H1 (cell line): ENCODE measurements around the gene POU2F2. TPM values are rescaled to one million over a fixed set of nuclear protein-coding genes. Genes with fewer than 3 reads are reported as not detected.

Experiments used
- CTCF ChIA-PET: fragments of 300-600 bp; sonication (Branson Sonifier 250); formaldehyde crosslinking; loops from one replicate; lab custom pipeline; 2021; ENCODE audit not compliant: partially characterized antibody; lab: Charles Lee
- POLR2A ChIA-PET: fragments of 300-600 bp; sonication (Branson Sonifier 250); formaldehyde crosslinking; loops from one replicate; lab custom pipeline; 2021; ENCODE audit warnings: inconsistent platforms; ENCODE audit not compliant: partially characterized antibody; lab: Charles Lee
- DNase-seq, 2 experiments: peaks; one replicate each; pipeline versions ENCODE4 v3.0.0 to v3.0.0-alpha.2; 2010 to 2022; ENCODE audit warnings: low spot score in 2 of 2, low read depth in 1 of 2, mixed read lengths in 1 of 2
- FAIRE-seq: peaks from 2 replicates; lab custom pipeline; 2011; peaks lifted over from hg19 to GRCh38; lab: Jason Lieb, UNC
- H2AFZ ChIP-seq: 2 replicates; pipeline ENCODE4 v1.8.1; 2012; ENCODE audit warnings: low read length, inconsistent platforms
- H2AK5ac ChIP-seq: 2 replicates; pipeline ENCODE4 v1.6.1; 2013; ENCODE audit warnings: low read depth, low read length
- H2BK120ac ChIP-seq: replicated peaks from 2 replicates; pipeline ENCODE3; 2013; ENCODE audit warnings: low read depth, low read length, inconsistent platforms
- H2BK12ac ChIP-seq: 2 replicates; pipeline ENCODE4 v1.6.1; 2013; ENCODE audit warnings: low read depth, low read length
- H2BK15ac ChIP-seq: 2 replicates; pipeline ENCODE4 v1.6.1; 2013; ENCODE audit warnings: low read length
- H2BK20ac ChIP-seq: 2 replicates; pipeline ENCODE4 v1.6.1; 2013; ENCODE audit warnings: low read length
- H2BK5ac ChIP-seq: 2 replicates; pipeline ENCODE4 v1.6.1; 2013; ENCODE audit warnings: low read depth, low read length
- H3K14ac ChIP-seq: 2 replicates; pipeline ENCODE4 v1.6.1; 2013; ENCODE audit warnings: inconsistent platforms; ENCODE audit not compliant: insufficient read length
- H3K18ac ChIP-seq: 2 replicates; pipeline ENCODE4 v1.6.1; 2013; ENCODE audit warnings: low read length; ENCODE audit errors: extremely low read depth
- H3K23ac ChIP-seq: 2 replicates; pipeline ENCODE4 v1.6.1; 2013; ENCODE audit warnings: inconsistent platforms; ENCODE audit not compliant: insufficient read length
- H3K23me2 ChIP-seq: 2 replicates; pipeline ENCODE4 v1.6.1; 2013; ENCODE audit warnings: low read depth, low read length
- H3K27ac ChIP-seq: 2 replicates; pipeline ENCODE4 v1.6.1; 2011; ENCODE audit warnings: low read depth, low read length, inconsistent platforms
- H3K27me3 ChIP-seq, 4 experiments: replicated peaks in 1 of 4; 1 replicate in 1 of 4; 2 replicates in 3 of 4; pipeline versions ENCODE4 v1.6.1 to v1.8.1; 2011 to 2013; ENCODE audit warnings: low read length in 3 of 4, mild to moderate bottlenecking in 3 of 4, inconsistent platforms in 2 of 4, mixed read lengths in 2 of 4, moderate library complexity in 1 of 4; ENCODE audit not compliant: control insufficient read depth in 3 of 4, insufficient read depth in 3 of 4; ENCODE audit errors: extremely low read depth in 1 of 4
- H3K36me3 ChIP-seq, 4 experiments: 2 replicates each; pipeline versions ENCODE4 v1.6.1 to v1.8.1; 2011 to 2013; ENCODE audit warnings: mild to moderate bottlenecking in 4 of 4, low read length in 3 of 4, moderate library complexity in 2 of 4, control low read depth in 1 of 4, inconsistent platforms in 1 of 4; ENCODE audit not compliant: insufficient read depth in 4 of 4, control insufficient read depth in 2 of 4
- H3K4ac ChIP-seq: replicated peaks from 2 replicates; pipeline ENCODE3; 2013; ENCODE audit warnings: low read length, low read depth, mixed read lengths, inconsistent platforms; ENCODE audit not compliant: insufficient read length
- H3K4me1 ChIP-seq, 4 experiments: replicated peaks in 1 of 4; 1 replicate in 1 of 4; 2 replicates in 3 of 4; pipeline versions ENCODE4 v1.6.1 to v1.8.1; 2011 to 2013; ENCODE audit warnings: low read length in 3 of 4, inconsistent platforms in 2 of 4, mixed read lengths in 1 of 4; ENCODE audit not compliant: insufficient read depth in 4 of 4, control insufficient read depth in 3 of 4
- H3K4me2 ChIP-seq, 2 experiments: 2 replicates each; pipeline versions ENCODE4 v1.6.1 to v1.8.1; 2011 to 2013; ENCODE audit warnings: low read depth in 2 of 2, low read length in 2 of 2, control low read depth in 1 of 2, inconsistent platforms in 1 of 2, mild to moderate bottlenecking in 1 of 2; ENCODE audit not compliant: insufficient read depth in 1 of 2
- H3K4me3 ChIP-seq, 4 experiments: fragments of 200-600, 300-600 bp in 1 of 4; sonication (generic), shearing (Covaris generic), sonication (Bioruptor Twin) in 1 of 4; 2 replicates each; pipeline versions ENCODE4 v1.5.1 to v1.8.1; 2011 to 2016; ENCODE audit warnings: low read length in 4 of 4, low read depth in 3 of 4, control low read depth in 2 of 4, inconsistent platforms in 2 of 4, mild to moderate bottlenecking in 2 of 4, mixed read lengths in 1 of 4, moderate library complexity in 1 of 4; ENCODE audit not compliant: insufficient read depth in 2 of 4; ENCODE audit errors: extremely low read depth in 1 of 4
- H3K56ac ChIP-seq: replicated peaks from 2 replicates; pipeline ENCODE3; 2013; ENCODE audit warnings: low read depth, mild to moderate bottlenecking, mixed read lengths, low read length, inconsistent platforms; ENCODE audit not compliant: insufficient read length
- H3K79me1 ChIP-seq: 2 replicates; pipeline ENCODE4 v1.6.1; 2013; ENCODE audit warnings: low read depth, low read length, control low read depth
- H3K79me2 ChIP-seq, 2 experiments: 2 replicates each; pipeline versions ENCODE4 v1.6.1 to v1.8.1; 2012 to 2013; ENCODE audit warnings: low read length in 2 of 2, mild to moderate bottlenecking in 2 of 2, inconsistent platforms in 1 of 2; ENCODE audit not compliant: insufficient read depth in 2 of 2, control insufficient read depth in 1 of 2
- H3K9ac ChIP-seq, 4 experiments: replicated peaks in 1 of 4; 1 replicate in 1 of 4; 2 replicates in 3 of 4; pipeline versions ENCODE4 v1.6.1 to v1.8.1; 2011 to 2013; ENCODE audit warnings: low read depth in 3 of 4, low read length in 3 of 4, control low read depth in 2 of 4, mild to moderate bottlenecking in 2 of 4, moderate library complexity in 2 of 4, inconsistent platforms in 1 of 4; ENCODE audit errors: extremely low read depth in 1 of 4
- H3K9me3 ChIP-seq, 2 experiments: 2 replicates each; pipeline versions ENCODE4 v1.6.1 to v1.8.1; 2012 to 2013; ENCODE audit warnings: mild to moderate bottlenecking in 2 of 2, moderate library complexity in 2 of 2, control low read depth in 1 of 2, inconsistent platforms in 1 of 2, low read depth in 1 of 2, low read length in 1 of 2, mixed read lengths in 1 of 2; ENCODE audit not compliant: insufficient read depth in 2 of 2
- H4K20me1 ChIP-seq, 2 experiments: replicated peaks in 1 of 2; 2 replicates each; pipeline versions ENCODE3 to v1.8.1; 2011 to 2013; ENCODE audit warnings: inconsistent platforms in 2 of 2, low read length in 2 of 2, mild to moderate bottlenecking in 1 of 2; ENCODE audit not compliant: insufficient read depth in 2 of 2, control insufficient read depth in 1 of 2
- H4K5ac ChIP-seq: 2 replicates; pipeline ENCODE4 v1.6.1; 2013; ENCODE audit warnings: low read length, low read depth, mixed read lengths, inconsistent platforms; ENCODE audit not compliant: insufficient read length
- H4K8ac ChIP-seq: 2 replicates; pipeline ENCODE4 v1.8.0; 2013; ENCODE audit warnings: mild to moderate bottlenecking, moderate library complexity, low read length, inconsistent platforms; ENCODE audit not compliant: insufficient read depth; ENCODE audit errors: extremely low read depth
- H4K91ac ChIP-seq: replicated peaks from 2 replicates; pipeline ENCODE3; 2013; ENCODE audit warnings: low read length, mixed read lengths, inconsistent platforms; ENCODE audit not compliant: insufficient read length
- CHD1 ChIP-seq: IDR thresholded peaks from 2 replicates; pipeline ENCODE4 v1.6.1; 2012; ENCODE audit warnings: low read depth, low read length, improper control_type of control experiment
- EP300 ChIP-seq, 2 experiments: IDR thresholded peaks; 1 replicate in 1 of 2; 2 replicates in 1 of 2; pipeline ENCODE4 v1.6.1; 2011 to 2012; ENCODE audit warnings: low read depth in 2 of 2, low read length in 2 of 2, mild to moderate bottlenecking in 2 of 2, borderline replicate concordance in 1 of 2, inconsistent platforms in 1 of 2, moderate library complexity in 1 of 2
- EZH2 ChIP-seq: fragments of 200-600 bp; sonication (generic); IDR thresholded peaks from 2 replicates; pipeline ENCODE4 v1.7.1; 2012; ENCODE audit warnings: low read depth, mild to moderate bottlenecking, moderate library complexity, low read length, inconsistent platforms; ENCODE audit not compliant: severe bottlenecking
- GABPA ChIP-seq: IDR thresholded peaks from 2 replicates; pipeline ENCODE4 v1.6.1; 2011; ENCODE audit warnings: mild to moderate bottlenecking, low read length, moderate library complexity, borderline replicate concordance; ENCODE audit not compliant: insufficient read depth
- JUN ChIP-seq: IDR thresholded peaks from 2 replicates; pipeline ENCODE4 v1.6.1; 2011; ENCODE audit warnings: low read depth, mild to moderate bottlenecking, improper control_type of control experiment, low read length
- MAFK ChIP-seq: IDR thresholded peaks from 2 replicates; pipeline ENCODE4 v1.6.1; 2012; ENCODE audit warnings: low read depth, mild to moderate bottlenecking, improper control_type of control experiment, low read length
- POLR2AphosphoS5 ChIP-seq: IDR thresholded peaks from 2 replicates; pipeline ENCODE4 v1.6.1; 2011; ENCODE audit warnings: low read depth, low read length
- RNF2 ChIP-seq: fragments of 200-900, 300-1000 bp; sonication (generic); IDR thresholded peaks from 2 replicates; pipeline ENCODE4 v1.7.1; 2016; ENCODE audit warnings: borderline replicate concordance, low read depth, mild to moderate bottlenecking, antibody characterized with exemption, low read length; ENCODE audit not compliant: poor library complexity, severe bottlenecking; ENCODE audit errors: missing control alignments
- RXRA ChIP-seq: IDR thresholded peaks from 2 replicates; pipeline ENCODE4 v1.6.1; 2011; ENCODE audit warnings: low read depth, mild to moderate bottlenecking, low read length, moderate library complexity; ENCODE audit not compliant: insufficient read depth
- SIRT6 ChIP-seq: IDR thresholded peaks from one replicate; pipeline ENCODE4 v1.7.1; 2012; ENCODE audit warnings: low read length, inconsistent platforms
- YY1 ChIP-seq: IDR thresholded peaks from 2 replicates; pipeline ENCODE4 v1.6.1; 2011; ENCODE audit warnings: low read depth, mild to moderate bottlenecking, low read length
- whole genome bisulfite sequencing, 2 experiments: shearing (Covaris generic) in 1 of 2; methylation state at CpG; one replicate each; pipeline versions ENCODE4 v1.1.6 to v1.1.7; 2013 to 2015; ENCODE audit warnings: low lambda C conversion rate in 2 of 2, mixed read lengths in 2 of 2, inconsistent platforms in 1 of 2, low coverage in 1 of 2, missing lambda C conversion rate in 1 of 2; ENCODE audit not compliant: insufficient replicate concordance in 2 of 2, insufficient coverage in 1 of 2, insufficient read length in 1 of 2; ENCODE audit errors: extremely low coverage in 1 of 2, missing lambda C conversion rate in 1 of 2; 5-methylcytosine and 5-hydroxymethylcytosine counted together
- polyA plus RNA-seq, 7 experiments: library from polyadenylated mRNA; depleted of rRNA in 3 of 7; stranded (reverse) in 5 of 7; unstranded in 2 of 7; fragments of >200 nt in 5 of 7; fragments of 200-250 nt in 2 of 7; gene quantifications; 1 replicate in 5 of 7; 2 replicates in 1 of 7; 4 replicates in 1 of 7; pipeline versions ENCODE4 v1.2.1 to v1.2.3, GENCODE V29; 2011 to 2013; ENCODE audit warnings: missing spikeins in 2 of 7, mixed read lengths in 2 of 7
- total RNA-seq: library from RNA; stranded (reverse); fragmentation: NEBNext Ultra II Directional; extraction: Animal tissue kit (Norgen Biotek cat#: 25700); gene quantifications from 2 replicates; pipeline ENCODE4 v1.2.1, GENCODE V29; 2021
- TF ChIP-seq, protein P1 (sequence below): IDR thresholded peaks from 2 replicates; pipeline ENCODE4 v1.6.1; 2012; ENCODE audit warnings: low read length, inconsistent platforms

The POU2F2 gene
- total and polyA plus RNA-seq, 2 of the 8 experiments (the other 6 are each of a cell fraction or from before 2014, with no cell fraction given), result 5.0 to 6.1 TPM

DNA sequence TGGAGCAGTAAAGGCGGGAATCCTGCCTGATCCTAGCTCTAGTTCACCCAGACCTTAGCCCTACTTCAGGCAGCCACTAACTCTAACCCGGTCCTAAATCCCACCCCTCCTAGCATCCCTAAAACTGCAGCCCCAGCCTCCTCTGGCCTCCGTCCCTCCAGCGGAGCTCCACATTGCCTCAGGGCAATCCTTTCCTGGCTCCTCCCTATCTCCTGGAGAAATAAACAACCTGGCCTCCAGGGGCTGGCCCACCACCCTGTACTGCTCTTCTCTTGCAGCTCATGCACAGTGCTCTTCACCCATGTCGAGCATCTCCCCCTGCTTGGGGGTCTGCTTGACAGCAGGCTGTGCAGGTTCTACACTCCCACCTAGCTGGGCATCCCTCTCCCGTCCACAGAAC is 6.7 kb downstream of the POU2F2 start:
- Histone ChIP-seq H3K27me3 (no peaks in the 10 kb centered on the region; a peak in 1 of 7 replicates), H4K91ac (no peak overlapping the region), H2BK5ac (no peak overlapping the region), H3K4me1 (peaks cover 0 to 12% (median 8%) of the 10 kb centered on the region in 4 experiments; a peak in 4 of 7 replicates), H3K23ac (no peak overlapping the region), H3K4me3 (no peak overlapping the region), H3K36me3 (no peaks in the 10 kb centered on the region), H3K18ac (no peak overlapping the region), H3K9me3 (no peaks in the 10 kb centered on the region), H3K23me2 (no peaks in the 10 kb centered on the region), H3K4me2 (no peak overlapping the region), H4K20me1 (peaks cover 0 to 2% of the 10 kb centered on the region in 2 experiments), H3K27ac (no peak overlapping the region), H3K56ac (no peak overlapping the region), H2BK15ac (no peak overlapping the region), H3K4ac (no peak overlapping the region), H4K5ac (no peak overlapping the region), H3K14ac (no peak overlapping the region), H2BK12ac (no peak overlapping the region), H2AK5ac (no peak overlapping the region), H2AFZ (no peak overlapping the region), H3K9ac (no peak overlapping the region), H2BK20ac (no peak overlapping the region), H2BK120ac (no peak overlapping the region), H3K79me2 (no peaks in the 10 kb centered on the region), H3K79me1 (no peaks in the 10 kb centered on the region), H4K8ac (no peak overlapping the region)
- CTCF ChIA-PET, result interaction anchor here (0.8 to 4.8 kb wide), 13 partner anchors 11 to 254 kb away, joined by 3 to 59 read pairs (median 4); no protein-coding TSS in a partner anchor
- WGBS, 2 experiments, result 82% methylated on average over 6 of the region's 6 CpGs; no CpG with 5 or more reads in 1 of the 2 experiments
- FAIRE-seq (no peak), DNase-seq (no peak)
- POLR2A ChIA-PET, result interaction anchor here (1.0 to 1.2 kb wide), 2 partner anchors 12 to 95 kb away, joined by 3 to 5 read pairs; partner anchors contain the start of gene ZNF526
- TF ChIP-seq SIRT6 (no peak), GABPA (no peak), POLR2AphosphoS5 (no peak), RXRA (no peak), CHD1 (no peak), RNF2 (no peak), EP300 (IDR thresholded peaks at IDR 0.05; ENCODE audit: borderline replicate concordance in 1 of 2, low read depth in 2 of 2, low read length in 2 of 2) (no peak), YY1 (no peak), JUN (no peak), MAFK (no peak), EZH2 (no peak)
- TF ChIP-seq, protein P1, sequence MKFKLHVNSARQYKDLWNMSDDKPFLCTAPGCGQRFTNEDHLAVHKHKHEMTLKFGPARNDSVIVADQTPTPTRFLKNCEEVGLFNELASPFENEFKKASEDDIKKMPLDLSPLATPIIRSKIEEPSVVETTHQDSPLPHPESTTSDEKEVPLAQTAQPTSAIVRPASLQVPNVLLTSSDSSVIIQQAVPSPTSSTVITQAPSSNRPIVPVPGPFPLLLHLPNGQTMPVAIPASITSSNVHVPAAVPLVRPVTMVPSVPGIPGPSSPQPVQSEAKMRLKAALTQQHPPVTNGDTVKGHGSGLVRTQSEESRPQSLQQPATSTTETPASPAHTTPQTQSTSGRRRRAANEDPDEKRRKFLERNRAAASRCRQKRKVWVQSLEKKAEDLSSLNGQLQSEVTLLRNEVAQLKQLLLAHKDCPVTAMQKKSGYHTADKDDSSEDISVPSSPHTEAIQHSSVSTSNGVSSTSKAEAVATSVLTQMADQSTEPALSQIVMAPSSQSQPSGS, result no peak
